Measurements from ENCODE around the gene C2orf92. TPM values are rescaled to one million over a fixed set of nuclear protein-coding genes. Genes with fewer than 3 reads are reported as not detected.
A peak's percentile ranks its signal among the peaks of the same experiment; 100 is the strongest.

The C2orf92 gene
- total RNA-seq, 3 donors from 2014 or later (not counting 1 experiment from before 2014, with no cell fraction given) = 13.4 to 20.9 (median 16.1) TPM

GRCh38 chr2:97737421-97738178 is 68.1 kb downstream of the C2orf92 start:
- TF ChIP-seq, protein P1, sequence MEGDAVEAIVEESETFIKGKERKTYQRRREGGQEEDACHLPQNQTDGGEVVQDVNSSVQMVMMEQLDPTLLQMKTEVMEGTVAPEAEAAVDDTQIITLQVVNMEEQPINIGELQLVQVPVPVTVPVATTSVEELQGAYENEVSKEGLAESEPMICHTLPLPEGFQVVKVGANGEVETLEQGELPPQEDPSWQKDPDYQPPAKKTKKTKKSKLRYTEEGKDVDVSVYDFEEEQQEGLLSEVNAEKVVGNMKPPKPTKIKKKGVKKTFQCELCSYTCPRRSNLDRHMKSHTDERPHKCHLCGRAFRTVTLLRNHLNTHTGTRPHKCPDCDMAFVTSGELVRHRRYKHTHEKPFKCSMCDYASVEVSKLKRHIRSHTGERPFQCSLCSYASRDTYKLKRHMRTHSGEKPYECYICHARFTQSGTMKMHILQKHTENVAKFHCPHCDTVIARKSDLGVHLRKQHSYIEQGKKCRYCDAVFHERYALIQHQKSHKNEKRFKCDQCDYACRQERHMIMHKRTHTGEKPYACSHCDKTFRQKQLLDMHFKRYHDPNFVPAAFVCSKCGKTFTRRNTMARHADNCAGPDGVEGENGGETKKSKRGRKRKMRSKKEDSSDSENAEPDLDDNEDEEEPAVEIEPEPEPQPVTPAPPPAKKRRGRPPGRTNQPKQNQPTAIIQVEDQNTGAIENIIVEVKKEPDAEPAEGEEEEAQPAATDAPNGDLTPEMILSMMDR (IDR thresholded peaks at IDR 0.05) = no peak
- DNase-seq (no peak), ATAC-seq (no peak)
- Histone ChIP-seq H3K27me3 (ENCODE audit: control insufficient read depth, insufficient read depth, low read length) (no peaks in the 10 kb centered on the region), H3K9me3 (ENCODE audit: control insufficient read depth, insufficient read depth, low read length) (no peaks in the 10 kb centered on the region), H3K4me3 (ENCODE audit: low read length) (no peak overlapping the region), H3K4me1 (ENCODE audit: control insufficient read depth, insufficient read depth, low read length) (peaks cover 68% of the 10 kb centered on the region), H3K36me3 (ENCODE audit: control insufficient read depth, insufficient read depth, low read length) (peaks cover 79% of the 10 kb centered on the region), H3K27ac (ENCODE audit: low read length) (no peak overlapping the region)
- H3K9me3 Mint-ChIP-seq = no peaks in the 10 kb centered on the region
- peaks cover 48 to 68% of the 10 kb centered on the region in 2 donors for H3K4me1 Mint-ChIP-seq
- H3K4me3 Mint-ChIP-seq = no peak overlapping the region
- H3K36me3 Mint-ChIP-seq = peaks cover 8% of the 10 kb centered on the region
- 95% methylated on average over 32 of the region's 32 CpGs for WGBS (ENCODE audit: insufficient coverage)
- no peaks in the 10 kb centered on the region for H3K27me3 Mint-ChIP-seq (ENCODE audit: low read depth in 2 of 2)
- H3K27ac Mint-ChIP-seq = peak overlapping the region; percentile 34 to 82
- intact Hi-C loops (cut with micrococcal nuclease) = no loop called here

GRCh38 chr2:97738179-97739019 is 68.9 kb downstream of the C2orf92 start:
- DNase-seq = no peak
- no peak for ATAC-seq
- no peaks in the 10 kb centered on the region for H3K9me3 ChIP-seq (ENCODE audit: control insufficient read depth, insufficient read depth, low read length)
- TF ChIP-seq, protein P1 (IDR thresholded peaks at IDR 0.05) = no peak
- no peak overlapping the region for H3K4me3 ChIP-seq (ENCODE audit: low read length)
- H3K27ac ChIP-seq (ENCODE audit: low read length) = no peak overlapping the region
- WGBS (ENCODE audit: insufficient coverage) = 81% methylated on average over 9 of the region's 9 CpGs
- no peaks in the 10 kb centered on the region for H3K27me3 Mint-ChIP-seq (ENCODE audit: low read depth in 2 of 2)
- H3K27me3 ChIP-seq (ENCODE audit: control insufficient read depth, insufficient read depth, low read length) = no peaks in the 10 kb centered on the region
- intact Hi-C loops (cut with micrococcal nuclease) = no loop called here
- H3K36me3 Mint-ChIP-seq = peaks cover 8% of the 10 kb centered on the region
- peaks cover 68% of the 10 kb centered on the region for H3K4me1 ChIP-seq (ENCODE audit: control insufficient read depth, insufficient read depth, low read length)
- no peak overlapping the region for H3K4me3 Mint-ChIP-seq
- peaks cover 54 to 70% of the 10 kb centered on the region in 2 donors for H3K4me1 Mint-ChIP-seq
- H3K27ac Mint-ChIP-seq = peak overlapping the region; percentile 6 to 82
- no peaks in the 10 kb centered on the region for H3K9me3 Mint-ChIP-seq
- peaks cover 73% of the 10 kb centered on the region for H3K36me3 ChIP-seq (ENCODE audit: control insufficient read depth, insufficient read depth, low read length)

DNA sequence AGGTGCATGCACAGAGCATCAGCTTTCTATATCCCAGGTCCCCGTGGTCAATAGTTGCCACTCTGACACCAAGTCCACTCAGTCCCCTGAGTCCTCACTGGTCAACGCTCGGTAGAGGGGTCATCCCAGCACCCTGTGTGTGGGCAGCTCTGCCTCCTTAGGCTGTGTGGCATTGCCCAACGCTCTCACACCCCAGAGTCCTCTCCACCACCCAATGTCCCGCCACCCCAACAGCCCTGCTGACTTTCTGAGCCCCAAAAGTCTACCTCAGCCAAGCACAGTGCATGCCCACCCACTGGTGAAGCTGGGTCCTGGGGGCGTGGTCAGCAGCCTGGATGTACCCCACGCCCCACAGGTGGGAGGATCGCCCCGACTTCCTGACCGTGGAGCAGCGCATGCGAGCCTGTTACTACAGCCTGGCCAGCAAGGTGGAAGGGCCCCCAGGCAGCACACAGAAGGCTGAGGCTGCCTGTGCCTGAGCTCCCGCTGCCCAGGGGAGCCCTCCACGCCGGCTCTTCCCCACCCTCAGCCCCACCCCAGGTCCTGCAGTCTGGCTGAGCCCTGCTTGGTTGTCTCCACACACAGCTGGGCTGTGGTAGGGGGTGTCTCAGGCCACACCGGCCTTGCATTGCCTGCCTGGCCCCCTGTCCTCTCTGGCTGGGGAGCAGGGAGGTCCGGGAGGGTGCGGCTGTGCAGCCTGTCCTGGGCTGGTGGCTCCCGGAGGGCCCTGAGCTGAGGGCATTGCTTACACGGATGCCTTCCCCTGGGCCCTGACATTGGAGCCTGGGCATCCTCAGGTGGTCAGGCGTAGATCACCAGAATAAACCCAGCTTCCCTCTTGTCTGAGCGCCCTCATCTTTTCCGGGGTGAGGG is 69.7 kb downstream of the C2orf92 start:
- Mint-ChIP-seq H3K27ac (peak overlapping the region; percentile 6 to 82), H3K4me3 (no peak overlapping the region), H3K4me1 (peaks cover 62 to 71% of the 10 kb centered on the region in 2 donors), H3K36me3 (peaks cover 8% of the 10 kb centered on the region), H3K27me3 (ENCODE audit: low read depth in 2 of 2) (no peaks in the 10 kb centered on the region), H3K9me3 (no peaks in the 10 kb centered on the region)
- intact Hi-C loops (cut with micrococcal nuclease) = no loop called here
- ATAC-seq = no peak
- H3K27me3 ChIP-seq (ENCODE audit: control insufficient read depth, insufficient read depth, low read length) = no peaks in the 10 kb centered on the region
- peaks cover 65% of the 10 kb centered on the region for H3K36me3 ChIP-seq (ENCODE audit: control insufficient read depth, insufficient read depth, low read length)
- DNase-seq = no peak
- TF ChIP-seq, protein P1 (IDR thresholded peaks at IDR 0.05) = no peak
- no peak overlapping the region for H3K4me3 ChIP-seq (ENCODE audit: low read length)
- WGBS (ENCODE audit: insufficient coverage) = 92% methylated on average over 23 of the region's 23 CpGs
- H3K4me1 ChIP-seq (ENCODE audit: control insufficient read depth, insufficient read depth, low read length) = peaks cover 68% of the 10 kb centered on the region
- no peaks in the 10 kb centered on the region for H3K9me3 ChIP-seq (ENCODE audit: control insufficient read depth, insufficient read depth, low read length)
- no peak overlapping the region for H3K27ac ChIP-seq (ENCODE audit: low read length)

Data from natural killer cell (primary cell).